ENCODE data around the gene ZNF783.

ZNF783 gene

DNA sequence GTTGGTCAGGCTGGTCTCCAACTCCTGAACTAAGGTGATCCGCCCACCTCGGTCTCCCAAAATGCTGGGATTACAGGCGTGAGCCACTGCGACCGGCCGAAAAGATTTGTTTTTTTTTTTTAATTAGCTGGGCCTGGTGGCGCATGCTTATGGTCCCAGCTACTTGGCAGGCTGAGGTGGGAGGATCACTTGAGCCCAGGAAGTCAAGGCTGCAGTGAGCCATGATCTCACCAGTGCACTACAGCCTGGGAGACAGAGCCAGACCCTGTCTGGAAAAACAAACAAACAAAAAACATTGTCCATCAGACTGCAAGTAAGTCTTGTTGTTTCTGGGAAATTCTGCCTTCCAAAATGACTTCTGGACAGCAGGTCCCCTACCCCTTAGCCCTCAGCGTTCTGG lies 38.8 kb upstream of the ZNF783 start:
- no peaks in the 10 kb centered on the region for H3K9me3 ChIP-seq (ENCODE audit: low read length)
- peaks cover 11% of the 10 kb centered on the region for H3K36me3 ChIP-seq (ENCODE audit: insufficient read depth, low read length)
- no peaks in the 10 kb centered on the region for H3K79me2 ChIP-seq (ENCODE audit: insufficient read depth, low read length)
- no peaks in the 10 kb centered on the region for H4K20me1 ChIP-seq (ENCODE audit: insufficient read depth, low read length)
- H3K27me3 ChIP-seq (ENCODE audit: insufficient read depth, low read length) = no peaks in the 10 kb centered on the region
- no peaks in the 10 kb centered on the region for H3F3A ChIP-seq (ENCODE audit: insufficient read depth, low read length)
- H3K9ac ChIP-seq (ENCODE audit: low read length) = no peak overlapping the region
- H2AFZ ChIP-seq (ENCODE audit: low read length) = no peak overlapping the region
- H3K4me3 ChIP-seq (ENCODE audit: low read depth, low read length, poor library complexity, severe bottlenecking) = no peak overlapping the region
- no peaks in the 10 kb centered on the region for H3K9me2 ChIP-seq (ENCODE audit: low read depth, low read length)
- no peaks in the 10 kb centered on the region for H3K4me1 ChIP-seq (ENCODE audit: insufficient read depth, low read length, severe bottlenecking)
- H3K27ac ChIP-seq (ENCODE audit: low read depth, low read length, poor library complexity, severe bottlenecking) = no peak overlapping the region
- TF ChIP-seq CTCF (IDR thresholded peaks at IDR 0.05; ENCODE audit: low read length) (no peak), EZH2 (IDR thresholded peaks at IDR 0.05; ENCODE audit: borderline replicate concordance, low read length) (no peak)
- no peak overlapping the region for H3K4me2 ChIP-seq (ENCODE audit: low read length)

- Histone ChIP-seq H4K20me1 (ENCODE audit: insufficient read depth, low read length) (no peaks in the 10 kb centered on the region), H3K9me3 (ENCODE audit: low read length) (no peaks in the 10 kb centered on the region), H3K79me2 (ENCODE audit: insufficient read depth, low read length) (no peaks in the 10 kb centered on the region), H3K4me3 (ENCODE audit: low read depth, low read length, poor library complexity, severe bottlenecking) (no peak overlapping the region), H3K36me3 (ENCODE audit: insufficient read depth, low read length) (peaks cover 5% of the 10 kb centered on the region), H3K4me1 (ENCODE audit: insufficient read depth, low read length, severe bottlenecking) (no peaks in the 10 kb centered on the region), H3K4me2 (ENCODE audit: low read length) (no peak overlapping the region), H2AFZ (ENCODE audit: low read length) (no peak overlapping the region), H3K9me2 (ENCODE audit: low read depth, low read length) (no peaks in the 10 kb centered on the region), H3K9ac (ENCODE audit: low read length) (no peak overlapping the region), H3F3A (ENCODE audit: insufficient read depth, low read length) (no peaks in the 10 kb centered on the region), H3K27me3 (ENCODE audit: insufficient read depth, low read length) (no peaks in the 10 kb centered on the region), H3K27ac (ENCODE audit: low read depth, low read length, poor library complexity, severe bottlenecking) (no peak overlapping the region)
- no peak for TF ChIP-seq CTCF (IDR thresholded peaks at IDR 0.05; ENCODE audit: low read length)
- no peak for TF ChIP-seq EZH2 (IDR thresholded peaks at IDR 0.05; ENCODE audit: borderline replicate concordance, low read length)
Measured at GRCh38 chr7:149223761-149224160, 38.2 kb upstream of the ZNF783 start.

DNA sequence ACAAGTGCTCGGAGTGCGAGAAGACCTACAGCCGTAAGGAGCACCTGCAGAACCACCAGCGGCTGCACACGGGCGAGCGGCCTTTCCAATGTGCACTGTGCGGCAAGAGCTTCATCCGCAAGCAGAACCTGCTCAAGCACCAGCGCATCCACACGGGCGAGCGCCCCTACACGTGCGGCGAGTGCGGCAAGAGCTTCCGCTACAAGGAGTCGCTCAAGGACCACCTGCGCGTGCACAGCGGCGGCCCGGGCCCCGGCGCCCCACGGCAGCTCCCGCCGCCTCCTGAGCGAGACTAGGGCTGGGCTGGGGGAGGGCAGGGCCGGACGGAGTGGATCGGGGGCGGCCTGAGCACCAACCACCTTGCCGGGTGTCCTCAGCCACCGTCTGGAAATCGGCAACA lies 37.6 kb upstream of the ZNF783 start:
- Histone ChIP-seq H3K4me2 (ENCODE audit: low read length) (no peak overlapping the region), H3K9me3 (ENCODE audit: low read length) (no peaks in the 10 kb centered on the region), H3K4me3 (ENCODE audit: low read depth, low read length, poor library complexity, severe bottlenecking) (no peak overlapping the region), H3K27ac (ENCODE audit: low read depth, low read length, poor library complexity, severe bottlenecking) (no peak overlapping the region), H3K4me1 (ENCODE audit: insufficient read depth, low read length, severe bottlenecking) (no peaks in the 10 kb centered on the region), H3F3A (ENCODE audit: insufficient read depth, low read length) (no peaks in the 10 kb centered on the region), H3K9ac (ENCODE audit: low read length) (no peak overlapping the region), H3K9me2 (ENCODE audit: low read depth, low read length) (no peaks in the 10 kb centered on the region), H3K79me2 (ENCODE audit: insufficient read depth, low read length) (no peaks in the 10 kb centered on the region), H3K27me3 (ENCODE audit: insufficient read depth, low read length) (no peaks in the 10 kb centered on the region), H4K20me1 (ENCODE audit: insufficient read depth, low read length) (no peaks in the 10 kb centered on the region), H3K36me3 (ENCODE audit: insufficient read depth, low read length) (no peaks in the 10 kb centered on the region; the same call in 1 of the 2 replicates), H2AFZ (ENCODE audit: low read length) (no peak overlapping the region)
- TF ChIP-seq CTCF (IDR thresholded peaks at IDR 0.05; ENCODE audit: low read length) = no peak
- no peak for TF ChIP-seq EZH2 (IDR thresholded peaks at IDR 0.05; ENCODE audit: borderline replicate concordance, low read length)

Data from OCI-LY1 (cell line).